ENCODE measurements around the gene TAC4. TPM values are rescaled to one million over a fixed set of nuclear protein-coding genes. Genes with fewer than 3 reads are reported as not detected.
A peak's percentile ranks its signal among the peaks of the same experiment; 100 is the strongest.

The TAC4 gene
- total RNA-seq, 3 donors from 2014 or later, result not detected

- no peaks in the 10 kb centered on the region for H3K27me3 ChIP-seq
- TF ChIP-seq POLR2AphosphoS5 (IDR thresholded peaks at IDR 0.05), result no peak
- no peak for TF ChIP-seq POLR2A (IDR thresholded peaks at IDR 0.05)
- TF ChIP-seq, protein P1, sequence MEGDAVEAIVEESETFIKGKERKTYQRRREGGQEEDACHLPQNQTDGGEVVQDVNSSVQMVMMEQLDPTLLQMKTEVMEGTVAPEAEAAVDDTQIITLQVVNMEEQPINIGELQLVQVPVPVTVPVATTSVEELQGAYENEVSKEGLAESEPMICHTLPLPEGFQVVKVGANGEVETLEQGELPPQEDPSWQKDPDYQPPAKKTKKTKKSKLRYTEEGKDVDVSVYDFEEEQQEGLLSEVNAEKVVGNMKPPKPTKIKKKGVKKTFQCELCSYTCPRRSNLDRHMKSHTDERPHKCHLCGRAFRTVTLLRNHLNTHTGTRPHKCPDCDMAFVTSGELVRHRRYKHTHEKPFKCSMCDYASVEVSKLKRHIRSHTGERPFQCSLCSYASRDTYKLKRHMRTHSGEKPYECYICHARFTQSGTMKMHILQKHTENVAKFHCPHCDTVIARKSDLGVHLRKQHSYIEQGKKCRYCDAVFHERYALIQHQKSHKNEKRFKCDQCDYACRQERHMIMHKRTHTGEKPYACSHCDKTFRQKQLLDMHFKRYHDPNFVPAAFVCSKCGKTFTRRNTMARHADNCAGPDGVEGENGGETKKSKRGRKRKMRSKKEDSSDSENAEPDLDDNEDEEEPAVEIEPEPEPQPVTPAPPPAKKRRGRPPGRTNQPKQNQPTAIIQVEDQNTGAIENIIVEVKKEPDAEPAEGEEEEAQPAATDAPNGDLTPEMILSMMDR (IDR thresholded peaks at IDR 0.05), result peak; percentile 92 to 98 (median 98)
- no peaks in the 10 kb centered on the region for H3K9me3 ChIP-seq
- no peaks in the 10 kb centered on the region for H3K36me3 ChIP-seq
- intact Hi-C loops (cut with DNase I; ENCODE audit: low total_unique reads), result no loop called here
- peaks cover 0 to 6% of the 10 kb centered on the region in 2 donors for H3K4me1 ChIP-seq
- H3K27ac ChIP-seq, result no peak overlapping the region
- peak; percentile 72 to 91 for DNase-seq (ENCODE audit: low spot score in 2 of 2)
- H3K4me3 ChIP-seq, result peak overlapping the region in 1 of 3 donors; percentile 19
These were observed 32.6 kb upstream of the TAC4 start for GRCh38 chr17:49880291-49881053.

DNA sequence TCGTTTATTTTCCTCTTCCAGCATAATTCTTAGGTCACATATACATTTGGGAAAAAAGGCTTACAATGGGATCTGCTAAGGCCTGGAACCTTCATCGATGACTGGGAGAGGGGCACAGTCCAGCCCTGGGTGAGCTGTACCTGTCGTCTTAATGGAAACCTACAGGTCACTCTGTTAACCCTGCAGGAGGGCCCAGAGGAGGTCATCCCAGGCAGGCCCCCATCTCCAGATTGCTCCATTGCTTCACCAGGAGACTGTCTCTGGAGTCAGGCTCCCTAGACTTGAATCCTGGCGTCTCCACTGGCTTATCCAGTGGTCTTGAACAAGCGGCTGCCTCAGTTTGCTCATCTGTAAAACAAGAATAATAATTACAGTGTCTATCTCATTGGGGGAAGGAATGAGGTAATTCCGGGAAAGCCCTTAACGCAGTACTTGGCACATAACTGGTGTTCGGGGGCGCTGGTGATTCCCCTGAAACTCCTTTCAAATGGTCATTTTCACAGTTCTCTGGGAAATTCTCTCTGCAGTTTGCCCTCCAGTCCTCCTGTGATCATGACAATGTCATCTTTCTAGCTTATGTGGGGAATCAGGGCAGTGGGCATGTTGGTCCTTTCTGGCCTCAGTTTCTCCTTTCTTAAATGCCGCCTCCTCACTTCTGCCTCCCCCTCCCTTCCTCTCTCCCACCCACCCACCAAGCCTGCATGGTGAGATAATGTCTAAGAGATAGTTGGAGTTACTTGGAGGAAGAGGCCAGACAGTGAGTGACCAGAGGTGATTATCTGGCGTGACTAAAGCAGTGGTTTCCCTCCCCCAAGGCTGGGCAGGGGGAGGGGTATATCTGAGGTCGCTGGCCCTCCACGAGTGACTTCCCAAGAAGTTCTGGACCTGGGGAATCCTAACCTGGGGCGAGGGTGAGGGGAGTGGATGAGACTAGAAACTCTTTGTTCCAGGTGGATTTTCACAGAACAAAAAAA is 31.3 kb upstream of the TAC4 start:
- intact Hi-C loops (cut with DNase I; ENCODE audit: low total_unique reads), result no loop called here
- no peaks in the 10 kb centered on the region for H3K27me3 ChIP-seq
- TF ChIP-seq, protein P1 (IDR thresholded peaks at IDR 0.05), result no peak
- TF ChIP-seq POLR2A (IDR thresholded peaks at IDR 0.05) (no peak), POLR2AphosphoS5 (IDR thresholded peaks at IDR 0.05) (no peak)

GRCh38 chr17:49875685-49876084 is 27.8 kb upstream of the TAC4 start:
- no peaks in the 10 kb centered on the region for H3K27me3 ChIP-seq
- TF ChIP-seq POLR2AphosphoS5 (IDR thresholded peaks at IDR 0.05), result no peak
- TF ChIP-seq POLR2A (IDR thresholded peaks at IDR 0.05), result no peak
- TF ChIP-seq, protein P1 (IDR thresholded peaks at IDR 0.05), result no peak
- H3K9me3 ChIP-seq, result no peaks in the 10 kb centered on the region
- H3K27ac ChIP-seq, result no peak overlapping the region
- H3K36me3 ChIP-seq, result no peaks in the 10 kb centered on the region
- intact Hi-C loops (cut with DNase I; ENCODE audit: low total_unique reads), result no loop called here
- no peak overlapping the region for H3K4me3 ChIP-seq
- no peak for DNase-seq (ENCODE audit: low spot score in 2 of 2)
- peaks cover 0 to 5% of the 10 kb centered on the region in 2 donors for H3K4me1 ChIP-seq

More for the DNA sequence above, 31.3 kb upstream of the TAC4 start:
- H3K4me1 ChIP-seq, result peaks cover 0 to 6% of the 10 kb centered on the region in 2 donors
- H3K27ac ChIP-seq, result no peak overlapping the region
- H3K9me3 ChIP-seq, result no peaks in the 10 kb centered on the region
- H3K36me3 ChIP-seq, result no peaks in the 10 kb centered on the region
- DNase-seq (ENCODE audit: low spot score in 2 of 2), result no peak
- H3K4me3 ChIP-seq, result no peak overlapping the region

DNA sequence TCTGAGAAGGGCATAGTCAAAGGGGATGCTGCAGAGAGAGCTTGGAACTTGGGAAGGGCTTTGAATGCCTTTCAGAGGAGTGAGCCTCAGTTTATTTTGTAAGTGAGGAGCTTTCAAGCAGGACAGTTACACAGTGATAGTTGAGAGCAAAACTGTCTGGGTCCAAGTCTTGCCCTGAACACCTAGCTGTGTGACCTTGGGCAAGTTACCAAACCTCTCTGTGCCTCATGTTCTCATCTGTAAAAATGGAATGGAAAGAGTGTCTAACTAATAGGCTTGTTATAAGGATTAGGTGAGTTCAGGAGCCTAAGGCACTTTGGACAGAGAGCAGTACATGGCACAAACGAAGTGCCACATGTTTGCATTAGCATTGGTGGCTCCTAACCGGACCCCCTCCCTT is 27.0 kb upstream of the TAC4 start:
- H3K9me3 ChIP-seq, result no peaks in the 10 kb centered on the region
- H3K27ac ChIP-seq, result no peak overlapping the region

More for the DNA sequence above, 27.0 kb upstream of the TAC4 start:
- H3K36me3 ChIP-seq, result no peaks in the 10 kb centered on the region
- TF ChIP-seq POLR2AphosphoS5 (IDR thresholded peaks at IDR 0.05) (no peak), POLR2A (IDR thresholded peaks at IDR 0.05) (no peak)
- TF ChIP-seq, protein P1 (IDR thresholded peaks at IDR 0.05), result no peak
- intact Hi-C loops (cut with DNase I; ENCODE audit: low total_unique reads), result no loop called here
- no peak for DNase-seq (ENCODE audit: low spot score in 2 of 2)
- H3K27me3 ChIP-seq, result no peaks in the 10 kb centered on the region
- H3K4me1 ChIP-seq, result no peaks in the 10 kb centered on the region
- no peak overlapping the region for H3K4me3 ChIP-seq

All from breast epithelium (tissue), 4 donors.